Measurements from ENCODE around the gene TAOK2.
A peak's percentile ranks its signal among the peaks of the same experiment; 100 is the strongest.

Gene TAOK2

DNA sequence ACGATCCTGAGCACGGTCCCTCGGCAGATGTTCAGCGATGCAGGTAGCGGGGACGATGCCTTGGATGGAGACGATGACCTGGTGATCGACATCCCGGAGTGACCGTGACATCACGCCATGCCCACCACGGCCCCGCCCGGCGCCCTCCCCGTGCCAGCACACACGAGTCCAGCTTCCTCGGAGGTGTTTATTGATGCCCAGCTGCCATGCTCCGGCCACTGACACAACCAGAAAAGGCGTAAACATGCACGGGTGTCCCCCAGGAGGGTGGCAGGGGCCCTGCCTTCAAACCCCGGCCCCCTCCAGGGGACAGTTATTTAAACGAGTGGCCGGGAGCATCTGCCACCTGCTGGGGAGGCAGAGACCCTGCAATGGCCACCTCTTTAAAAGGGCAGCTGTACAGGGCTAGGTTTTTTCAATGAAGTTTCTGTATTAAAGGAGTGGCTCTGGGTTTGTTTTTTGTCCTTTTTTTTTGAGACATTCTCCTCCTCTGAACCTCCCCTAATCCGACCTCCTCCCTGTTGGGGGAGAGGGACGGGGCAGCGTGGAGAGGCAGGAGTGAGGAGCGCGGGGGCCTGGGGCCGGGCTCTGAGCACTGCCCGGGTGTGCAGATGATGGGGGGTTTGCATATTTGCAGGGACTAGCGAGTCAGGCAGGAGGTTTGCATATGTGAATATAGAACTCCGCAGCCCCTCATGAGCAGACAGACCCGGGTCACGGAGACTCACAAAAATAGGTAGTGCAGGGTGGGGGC, 31.9 kb downstream of the TAOK2 start:
- H3K27ac ChIP-seq (ENCODE audit: extremely low read depth, low read depth, low read length) = no peak overlapping the region
- H3K36me3 ChIP-seq (ENCODE audit: control insufficient read depth in 2 of 2, insufficient read depth in 1 of 2, low read length in 2 of 2) = peaks cover 0 to 58% of the 10 kb centered on the region in 2 experiments; a peak in 2 of 3 replicates
- H3K4me1 ChIP-seq (ENCODE audit: control insufficient read depth, insufficient read depth, low read length) = no peaks in the 10 kb centered on the region
- H3K9me3 ChIP-seq (ENCODE audit: control insufficient read depth, insufficient read depth, low read depth, low read length) = no peaks in the 10 kb centered on the region
- no peak overlapping the region for H3K4me3 ChIP-seq (ENCODE audit: low read depth, low read length)
- CTCF ChIA-PET = interaction anchor here (0.5 to 2.1 kb wide), 10 partner anchors 9 to 257 kb away, joined by 3 to 12 read pairs (median 4); partner anchors contain the start of gene INO80E
- POLR2A ChIA-PET = interaction anchor here (0.6 to 2.0 kb wide), 6 partner anchors 9 to 719 kb away, joined by 3 to 9 read pairs (median 6); no protein-coding TSS in a partner anchor
- TF ChIP-seq MEIS1 (CRISPR knock-in tag; IDR thresholded peaks at IDR 0.05; ENCODE audit: borderline replicate concordance) = no peak
- no peak for TF ChIP-seq ZFP69B (tag by site-specific recombination; IDR thresholded peaks at IDR 0.05)
- no peak for TF ChIP-seq ZNF202 (tag by site-specific recombination; IDR thresholded peaks at IDR 0.05; ENCODE audit: borderline replicate concordance)
- TF ChIP-seq, protein P1, sequence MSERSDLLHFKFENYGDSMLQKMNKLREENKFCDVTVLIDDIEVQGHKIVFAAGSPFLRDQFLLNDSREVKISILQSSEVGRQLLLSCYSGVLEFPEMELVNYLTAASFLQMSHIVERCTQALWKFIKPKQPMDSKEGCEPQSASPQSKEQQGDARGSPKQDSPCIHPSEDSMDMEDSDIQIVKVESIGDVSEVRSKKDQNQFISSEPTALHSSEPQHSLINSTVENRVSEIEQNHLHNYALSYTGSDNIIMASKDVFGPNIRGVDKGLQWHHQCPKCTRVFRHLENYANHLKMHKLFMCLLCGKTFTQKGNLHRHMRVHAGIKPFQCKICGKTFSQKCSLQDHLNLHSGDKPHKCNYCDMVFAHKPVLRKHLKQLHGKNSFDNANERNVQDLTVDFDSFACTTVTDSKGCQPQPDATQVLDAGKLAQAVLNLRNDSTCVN (tag by site-specific recombination; optimal IDR thresholded peaks at IDR 0.05) = no peak
- TF ChIP-seq, protein P2, sequence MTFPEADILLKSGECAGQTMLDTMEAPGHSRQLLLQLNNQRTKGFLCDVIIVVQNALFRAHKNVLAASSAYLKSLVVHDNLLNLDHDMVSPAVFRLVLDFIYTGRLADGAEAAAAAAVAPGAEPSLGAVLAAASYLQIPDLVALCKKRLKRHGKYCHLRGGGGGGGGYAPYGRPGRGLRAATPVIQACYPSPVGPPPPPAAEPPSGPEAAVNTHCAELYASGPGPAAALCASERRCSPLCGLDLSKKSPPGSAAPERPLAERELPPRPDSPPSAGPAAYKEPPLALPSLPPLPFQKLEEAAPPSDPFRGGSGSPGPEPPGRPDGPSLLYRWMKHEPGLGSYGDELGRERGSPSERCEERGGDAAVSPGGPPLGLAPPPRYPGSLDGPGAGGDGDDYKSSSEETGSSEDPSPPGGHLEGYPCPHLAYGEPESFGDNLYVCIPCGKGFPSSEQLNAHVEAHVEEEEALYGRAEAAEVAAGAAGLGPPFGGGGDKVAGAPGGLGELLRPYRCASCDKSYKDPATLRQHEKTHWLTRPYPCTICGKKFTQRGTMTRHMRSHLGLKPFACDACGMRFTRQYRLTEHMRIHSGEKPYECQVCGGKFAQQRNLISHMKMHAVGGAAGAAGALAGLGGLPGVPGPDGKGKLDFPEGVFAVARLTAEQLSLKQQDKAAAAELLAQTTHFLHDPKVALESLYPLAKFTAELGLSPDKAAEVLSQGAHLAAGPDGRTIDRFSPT (tag by site-specific recombination; IDR thresholded peaks at IDR 0.05) = peak; percentile 48; the same call in 1 of the 2 replicates
- TF ChIP-seq ZNF837 (tag by site-specific recombination; IDR thresholded peaks at IDR 0.05) = no peak
- TF ChIP-seq, protein P3, sequence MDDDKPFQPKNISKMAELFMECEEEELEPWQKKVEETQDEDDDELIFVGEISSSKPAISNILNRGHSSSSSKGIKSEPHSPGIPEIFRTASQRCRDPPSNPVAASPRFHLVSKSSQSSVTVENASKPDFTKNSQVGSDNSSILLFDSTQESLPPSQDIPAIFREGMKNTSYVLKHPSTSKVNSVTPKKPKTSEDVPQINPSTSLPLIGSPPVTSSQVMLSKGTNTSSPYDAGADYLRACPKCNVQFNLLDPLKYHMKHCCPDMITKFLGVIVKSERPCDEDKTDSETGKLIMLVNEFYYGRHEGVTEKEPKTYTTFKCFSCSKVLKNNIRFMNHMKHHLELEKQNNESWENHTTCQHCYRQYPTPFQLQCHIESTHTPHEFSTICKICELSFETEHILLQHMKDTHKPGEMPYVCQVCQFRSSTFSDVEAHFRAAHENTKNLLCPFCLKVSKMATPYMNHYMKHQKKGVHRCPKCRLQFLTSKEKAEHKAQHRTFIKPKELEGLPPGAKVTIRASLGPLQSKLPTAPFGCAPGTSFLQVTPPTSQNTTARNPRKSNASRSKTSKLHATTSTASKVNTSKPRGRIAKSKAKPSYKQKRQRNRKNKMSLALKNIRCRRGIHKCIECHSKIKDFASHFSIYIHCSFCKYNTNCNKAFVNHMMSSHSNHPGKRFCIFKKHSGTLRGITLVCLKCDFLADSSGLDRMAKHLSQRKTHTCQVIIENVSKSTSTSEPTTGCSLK (tag by site-specific recombination; IDR thresholded peaks at IDR 0.05) = no peak
- TF ChIP-seq GLI2 (tag by site-specific recombination; IDR thresholded peaks at IDR 0.05; ENCODE audit: borderline replicate concordance, low read depth) = no peak
- TF ChIP-seq, protein P4, sequence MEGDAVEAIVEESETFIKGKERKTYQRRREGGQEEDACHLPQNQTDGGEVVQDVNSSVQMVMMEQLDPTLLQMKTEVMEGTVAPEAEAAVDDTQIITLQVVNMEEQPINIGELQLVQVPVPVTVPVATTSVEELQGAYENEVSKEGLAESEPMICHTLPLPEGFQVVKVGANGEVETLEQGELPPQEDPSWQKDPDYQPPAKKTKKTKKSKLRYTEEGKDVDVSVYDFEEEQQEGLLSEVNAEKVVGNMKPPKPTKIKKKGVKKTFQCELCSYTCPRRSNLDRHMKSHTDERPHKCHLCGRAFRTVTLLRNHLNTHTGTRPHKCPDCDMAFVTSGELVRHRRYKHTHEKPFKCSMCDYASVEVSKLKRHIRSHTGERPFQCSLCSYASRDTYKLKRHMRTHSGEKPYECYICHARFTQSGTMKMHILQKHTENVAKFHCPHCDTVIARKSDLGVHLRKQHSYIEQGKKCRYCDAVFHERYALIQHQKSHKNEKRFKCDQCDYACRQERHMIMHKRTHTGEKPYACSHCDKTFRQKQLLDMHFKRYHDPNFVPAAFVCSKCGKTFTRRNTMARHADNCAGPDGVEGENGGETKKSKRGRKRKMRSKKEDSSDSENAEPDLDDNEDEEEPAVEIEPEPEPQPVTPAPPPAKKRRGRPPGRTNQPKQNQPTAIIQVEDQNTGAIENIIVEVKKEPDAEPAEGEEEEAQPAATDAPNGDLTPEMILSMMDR (tag by site-specific recombination; IDR thresholded peaks at IDR 0.05) = peak; percentile 60; the same call in 1 of the 2 replicates
- TF ChIP-seq, protein P5, sequence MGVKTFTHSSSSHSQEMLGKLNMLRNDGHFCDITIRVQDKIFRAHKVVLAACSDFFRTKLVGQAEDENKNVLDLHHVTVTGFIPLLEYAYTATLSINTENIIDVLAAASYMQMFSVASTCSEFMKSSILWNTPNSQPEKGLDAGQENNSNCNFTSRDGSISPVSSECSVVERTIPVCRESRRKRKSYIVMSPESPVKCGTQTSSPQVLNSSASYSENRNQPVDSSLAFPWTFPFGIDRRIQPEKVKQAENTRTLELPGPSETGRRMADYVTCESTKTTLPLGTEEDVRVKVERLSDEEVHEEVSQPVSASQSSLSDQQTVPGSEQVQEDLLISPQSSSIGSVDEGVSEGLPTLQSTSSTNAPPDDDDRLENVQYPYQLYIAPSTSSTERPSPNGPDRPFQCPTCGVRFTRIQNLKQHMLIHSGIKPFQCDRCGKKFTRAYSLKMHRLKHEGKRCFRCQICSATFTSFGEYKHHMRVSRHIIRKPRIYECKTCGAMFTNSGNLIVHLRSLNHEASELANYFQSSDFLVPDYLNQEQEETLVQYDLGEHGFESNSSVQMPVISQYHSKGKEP (tag by site-specific recombination; IDR thresholded peaks at IDR 0.05) = no peak
- TF ChIP-seq, protein P6, sequence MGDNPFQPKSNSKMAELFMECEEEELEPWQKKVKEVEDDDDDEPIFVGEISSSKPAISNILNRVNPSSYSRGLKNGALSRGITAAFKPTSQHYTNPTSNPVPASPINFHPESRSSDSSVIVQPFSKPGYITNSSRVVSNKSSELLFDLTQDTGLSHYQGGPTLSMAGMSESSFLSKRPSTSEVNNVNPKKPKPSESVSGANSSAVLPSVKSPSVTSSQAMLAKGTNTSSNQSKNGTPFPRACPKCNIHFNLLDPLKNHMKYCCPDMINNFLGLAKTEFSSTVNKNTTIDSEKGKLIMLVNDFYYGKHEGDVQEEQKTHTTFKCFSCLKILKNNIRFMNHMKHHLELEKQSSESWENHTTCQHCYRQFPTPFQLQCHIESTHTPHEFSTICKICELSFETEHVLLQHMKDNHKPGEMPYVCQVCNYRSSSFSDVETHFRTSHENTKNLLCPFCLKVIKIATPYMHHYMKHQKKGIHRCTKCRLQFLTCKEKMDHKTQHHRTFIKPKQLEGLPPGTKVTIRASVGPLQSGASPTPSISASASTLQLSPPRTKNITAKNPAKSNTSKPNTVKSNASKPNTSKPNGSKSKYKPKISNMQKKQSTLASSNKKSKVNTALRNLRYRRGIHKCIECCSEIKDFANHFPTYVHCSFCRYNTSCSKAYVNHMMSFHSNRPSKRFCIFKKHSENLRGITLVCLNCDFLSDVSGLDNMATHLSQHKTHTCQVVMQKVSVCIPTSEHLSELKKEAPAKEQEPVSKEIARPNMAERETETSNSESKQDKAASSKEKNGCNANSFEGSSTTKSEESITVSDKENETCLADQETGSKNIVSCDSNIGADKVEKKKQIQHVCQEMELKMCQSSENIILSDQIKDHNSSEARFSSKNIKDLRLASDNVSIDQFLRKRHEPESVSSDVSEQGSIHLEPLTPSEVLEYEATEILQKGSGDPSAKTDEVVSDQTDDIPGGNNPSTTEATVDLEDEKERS (tag by site-specific recombination; IDR thresholded peaks at IDR 0.05) = no peak
- TF ChIP-seq, protein P7, sequence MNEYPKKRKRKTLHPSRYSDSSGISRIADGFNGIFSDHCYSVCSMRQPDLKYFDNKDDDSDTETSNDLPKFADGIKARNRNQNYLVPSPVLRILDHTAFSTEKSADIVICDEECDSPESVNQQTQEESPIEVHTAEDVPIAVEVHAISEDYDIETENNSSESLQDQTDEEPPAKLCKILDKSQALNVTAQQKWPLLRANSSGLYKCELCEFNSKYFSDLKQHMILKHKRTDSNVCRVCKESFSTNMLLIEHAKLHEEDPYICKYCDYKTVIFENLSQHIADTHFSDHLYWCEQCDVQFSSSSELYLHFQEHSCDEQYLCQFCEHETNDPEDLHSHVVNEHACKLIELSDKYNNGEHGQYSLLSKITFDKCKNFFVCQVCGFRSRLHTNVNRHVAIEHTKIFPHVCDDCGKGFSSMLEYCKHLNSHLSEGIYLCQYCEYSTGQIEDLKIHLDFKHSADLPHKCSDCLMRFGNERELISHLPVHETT (tag by site-specific recombination; IDR thresholded peaks at IDR 0.05) = no peak
- no peak for TF ChIP-seq ZNF223 (tag by site-specific recombination; IDR thresholded peaks at IDR 0.05)
- peak; percentile 25; the same call in 1 of the 2 replicates for TF ChIP-seq ZNF654 (tag by site-specific recombination; IDR thresholded peaks at IDR 0.05; ENCODE audit: low read depth)
- TF ChIP-seq ZNF350 (tag by site-specific recombination; IDR thresholded peaks at IDR 0.05) = no peak
- TF ChIP-seq ZNF292 (tag by site-specific recombination; IDR thresholded peaks at IDR 0.05; ENCODE audit: borderline replicate concordance, low read depth) = no peak
- TF ChIP-seq ZNF610 (tag by site-specific recombination; IDR thresholded peaks at IDR 0.05; ENCODE audit: borderline replicate concordance) = no peak
- TF ChIP-seq, protein P8, sequence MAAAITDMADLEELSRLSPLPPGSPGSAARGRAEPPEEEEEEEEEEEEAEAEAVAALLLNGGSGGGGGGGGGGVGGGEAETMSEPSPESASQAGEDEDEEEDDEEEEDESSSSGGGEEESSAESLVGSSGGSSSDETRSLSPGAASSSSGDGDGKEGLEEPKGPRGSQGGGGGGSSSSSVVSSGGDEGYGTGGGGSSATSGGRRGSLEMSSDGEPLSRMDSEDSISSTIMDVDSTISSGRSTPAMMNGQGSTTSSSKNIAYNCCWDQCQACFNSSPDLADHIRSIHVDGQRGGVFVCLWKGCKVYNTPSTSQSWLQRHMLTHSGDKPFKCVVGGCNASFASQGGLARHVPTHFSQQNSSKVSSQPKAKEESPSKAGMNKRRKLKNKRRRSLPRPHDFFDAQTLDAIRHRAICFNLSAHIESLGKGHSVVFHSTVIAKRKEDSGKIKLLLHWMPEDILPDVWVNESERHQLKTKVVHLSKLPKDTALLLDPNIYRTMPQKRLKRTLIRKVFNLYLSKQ (tag by site-specific recombination; IDR thresholded peaks at IDR 0.05; ENCODE audit: borderline replicate concordance) = no peak
- no peak for TF ChIP-seq ZNF768 (tag by site-specific recombination; IDR thresholded peaks at IDR 0.05)
- TF ChIP-seq ZNF510 (tag by site-specific recombination; IDR thresholded peaks at IDR 0.05; ENCODE audit: insufficient replicate concordance) = no peak

Measured in HEK293 (cell line).